Muscle of leg (tissue), 11 donors: Measurements from ENCODE around the gene CDA. TPM values are rescaled to one million over a fixed set of nuclear protein-coding genes. Genes with fewer than 3 reads are reported as not detected.
"Not testable (repeated sequence)": the region's sequence is repeated elsewhere in the genome, so short reads cannot be mapped to it uniquely, and the experiment has no call there.

Experiments used
- DNase-seq: peaks from one replicate; pipeline ENCODE4 v3.0.0; 2013
- H3K27ac ChIP-seq: one replicate; pipeline ENCODE4 v1.5.1; 2013; ENCODE audit warnings: mild to moderate bottlenecking, low read length, control low read depth
- H3K27me3 ChIP-seq: one replicate; pipeline ENCODE4 v1.6.1; 2013; ENCODE audit warnings: low read length; ENCODE audit not compliant: control insufficient read depth, insufficient read depth
- H3K36me3 ChIP-seq: one replicate; pipeline ENCODE4 v1.6.1; 2013; ENCODE audit warnings: low read length; ENCODE audit not compliant: control insufficient read depth, insufficient read depth
- H3K4me1 ChIP-seq: one replicate; pipeline ENCODE4 v1.6.1; 2013; ENCODE audit warnings: low read length; ENCODE audit not compliant: control insufficient read depth, insufficient read depth
- H3K4me3 ChIP-seq: one replicate; pipeline ENCODE4 v1.5.1; 2013; ENCODE audit warnings: low read length, control low read depth
- H3K9me3 ChIP-seq: replicated peaks from 2 replicates; pipeline ENCODE4 v1.6.1; 2013; ENCODE audit warnings: low read depth, low read length; ENCODE audit not compliant: control insufficient read depth
- WGBS: methylation state at CpG from one replicate; pipeline ENCODE4 v1.1.5; 2013; ENCODE audit warnings: missing lambda C conversion rate; ENCODE audit not compliant: insufficient coverage; 5-methylcytosine and 5-hydroxymethylcytosine counted together
- polyA plus RNA-seq, 8 donors: library from polyadenylated mRNA; unstranded; fragments of 120-200 nt; gene quantifications; one replicate each; pipeline versions ENCODE4 v1.2.1 to v1.2.3, GENCODE V29; 2013; ENCODE audit warnings: inconsistent platforms in 1 of 8, low replicate concordance in 1 of 8; ENCODE audit not compliant: insufficient read length in 8 of 8, insufficient read depth in 1 of 8
- total RNA-seq: library from RNA; stranded (reverse); fragments of 120-200 nt; gene quantifications from one replicate; pipeline ENCODE4 v1.2.4, GENCODE V29; 2013

CDA gene
- total and polyA plus RNA-seq, 9 donors, result 0.13 to 1.3 (median 0.49) TPM

DNA sequence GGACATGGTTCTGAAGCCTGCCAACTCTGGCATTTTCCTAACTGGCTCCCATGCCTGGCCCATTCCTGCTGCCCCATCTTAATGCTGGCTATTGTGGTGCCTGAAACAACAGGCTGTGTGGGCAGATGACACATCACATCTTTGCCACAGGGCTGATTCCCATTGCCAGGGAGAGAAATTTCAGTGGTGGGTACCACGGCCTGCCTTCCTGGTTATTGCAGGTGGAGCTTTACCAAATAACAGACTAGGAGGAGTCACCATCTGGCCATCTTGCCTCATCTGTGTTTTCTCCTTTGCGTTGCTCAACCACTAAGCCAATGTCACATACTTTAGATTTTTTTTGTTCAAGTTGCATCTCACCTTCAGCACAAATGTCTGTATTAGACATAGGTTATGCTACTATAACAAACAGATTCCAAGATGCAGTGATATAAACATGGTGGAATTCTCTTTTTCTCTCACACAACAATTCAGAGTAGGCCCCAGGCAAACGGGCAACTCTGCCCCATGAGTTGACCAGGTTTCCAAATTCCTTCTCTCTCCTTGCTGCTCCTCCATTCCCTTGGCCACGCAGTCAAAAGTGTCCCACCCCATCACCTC, 14.1 kb downstream of the CDA start:
- Histone ChIP-seq H3K27me3 (peaks cover 2% of the 10 kb centered on the region), H3K9me3 (no peaks in the 10 kb centered on the region), H3K4me3 (no peak overlapping the region), H3K4me1 (no peaks in the 10 kb centered on the region), H3K36me3 (no peaks in the 10 kb centered on the region), H3K27ac (no peak overlapping the region)
- no peak for DNase-seq
- no CpG with 5 or more reads among the region's 4 CpGs for WGBS

DNA sequence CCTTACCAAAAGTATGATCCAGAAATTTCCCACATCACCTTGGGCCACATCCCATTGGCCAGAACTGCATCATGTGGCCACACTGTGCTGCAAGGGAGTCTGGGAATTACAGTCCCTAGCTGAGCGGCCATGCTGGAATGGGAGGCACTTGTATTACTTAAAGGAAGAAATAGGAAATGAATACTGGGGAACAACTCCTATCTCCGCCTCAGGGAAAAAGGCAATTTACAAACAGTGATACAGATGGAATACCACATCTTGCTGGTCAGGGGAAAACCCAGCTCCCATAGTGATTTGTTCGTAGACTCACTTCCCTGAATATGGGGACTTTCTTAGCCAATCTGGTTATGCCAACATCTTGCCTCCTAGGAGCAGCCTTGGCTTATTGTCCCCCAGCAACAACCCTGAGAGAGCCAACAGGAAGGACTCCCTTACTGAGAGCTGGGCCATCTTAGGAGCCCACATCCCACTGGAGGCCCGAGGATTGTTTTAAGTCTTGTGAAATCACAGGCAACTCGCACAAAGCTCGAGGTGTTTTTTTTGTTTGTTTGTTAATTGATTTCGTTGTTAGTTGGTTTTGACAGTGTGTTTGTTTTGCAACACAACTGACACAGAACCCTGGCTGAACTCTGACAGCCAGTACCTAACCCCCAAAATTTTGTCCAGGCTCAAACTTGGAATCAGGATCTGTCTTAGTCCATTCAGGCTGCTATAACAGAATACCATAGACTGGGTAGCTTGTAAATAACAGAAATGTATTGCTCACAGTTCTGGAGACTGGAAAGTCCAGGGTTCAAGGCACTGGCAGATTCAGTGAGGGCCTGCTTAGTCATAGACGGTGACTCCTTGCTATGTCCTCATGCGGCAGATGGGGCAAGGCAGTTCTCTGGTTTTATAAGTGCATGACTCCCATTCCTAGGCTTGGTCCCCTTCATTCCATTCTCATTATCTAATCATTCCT, 14.9 kb downstream of the CDA start:
- 97% methylated on average over 5 of the region's 9 CpGs for WGBS
- H3K4me3 ChIP-seq, result no peak overlapping the region
- DNase-seq, result no peak
- H3K4me1 ChIP-seq, result no peaks in the 10 kb centered on the region
- no peak overlapping the region for H3K27ac ChIP-seq
- peaks cover 2% of the 10 kb centered on the region for H3K27me3 ChIP-seq
- H3K36me3 ChIP-seq, result no peaks in the 10 kb centered on the region
- no peaks in the 10 kb centered on the region for H3K9me3 ChIP-seq

GRCh38 chr1:20604678-20605077, 15.8 kb downstream of the CDA start:
- Histone ChIP-seq H3K4me3 (no peak overlapping the region), H3K27ac (no peak overlapping the region)
- DNase-seq, result no peak

GRCh38 chr1:20606801-20607570, 18.1 kb downstream of the CDA start:
- H3K27me3 ChIP-seq, H3K27ac ChIP-seq, H3K4me1 ChIP-seq, H3K9me3 ChIP-seq, DNase-seq, H3K4me3 ChIP-seq, H3K36me3 ChIP-seq: not testable (repeated sequence)
- WGBS, result 0% methylated on average over 1 of the region's 7 CpGs

More at GRCh38 chr1:20604678-20605077, 15.8 kb downstream of the CDA start:
- WGBS, result 86% methylated on average over 6 of the region's 7 CpGs
- Histone ChIP-seq H3K4me1 (peaks cover 4% of the 10 kb centered on the region), H3K27me3 (peaks cover 2% of the 10 kb centered on the region), H3K36me3 (no peaks in the 10 kb centered on the region), H3K9me3 (no peaks in the 10 kb centered on the region)

DNA sequence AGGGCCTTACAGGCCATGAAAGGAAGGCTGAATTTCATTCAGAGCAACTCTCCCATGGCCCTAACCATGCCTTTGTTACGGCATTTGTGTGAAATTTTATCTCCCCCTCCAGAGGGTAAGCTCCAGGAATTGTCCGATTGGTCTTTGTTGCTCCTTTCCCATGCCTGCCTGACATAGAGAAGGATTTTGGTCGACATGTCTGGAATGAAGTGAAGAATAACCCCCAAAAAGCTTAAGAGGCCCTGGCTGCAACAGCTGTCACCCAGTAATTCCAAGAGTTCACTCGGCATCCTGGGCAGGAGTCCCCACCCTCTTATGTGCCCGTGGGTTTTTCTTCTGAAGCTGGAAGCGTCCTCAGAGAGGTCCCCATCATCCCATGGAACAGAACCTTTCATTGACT, 20.6 kb downstream of the CDA start:
- Histone ChIP-seq H3K36me3 (no peaks in the 10 kb centered on the region), H3K9me3 (no peaks in the 10 kb centered on the region), H3K4me1 (peaks cover 9% of the 10 kb centered on the region), H3K4me3 (no peak overlapping the region), H3K27me3 (no peaks in the 10 kb centered on the region), H3K27ac (no peak overlapping the region)
- DNase-seq, result no peak
- 43% methylated on average over 1 of the region's 6 CpGs for WGBS

GRCh38 chr1:20610970-20611369, 22.1 kb downstream of the CDA start:
- H3K4me1 ChIP-seq, result peaks cover 9% of the 10 kb centered on the region
- H3K27me3 ChIP-seq, result no peaks in the 10 kb centered on the region
- no CpG with 5 or more reads among the region's 2 CpGs for WGBS
- no peaks in the 10 kb centered on the region for H3K36me3 ChIP-seq
- H3K27ac ChIP-seq, result no peak overlapping the region
- no peak overlapping the region for H3K4me3 ChIP-seq
- H3K9me3 ChIP-seq, result no peaks in the 10 kb centered on the region
- DNase-seq, result no peak

DNA sequence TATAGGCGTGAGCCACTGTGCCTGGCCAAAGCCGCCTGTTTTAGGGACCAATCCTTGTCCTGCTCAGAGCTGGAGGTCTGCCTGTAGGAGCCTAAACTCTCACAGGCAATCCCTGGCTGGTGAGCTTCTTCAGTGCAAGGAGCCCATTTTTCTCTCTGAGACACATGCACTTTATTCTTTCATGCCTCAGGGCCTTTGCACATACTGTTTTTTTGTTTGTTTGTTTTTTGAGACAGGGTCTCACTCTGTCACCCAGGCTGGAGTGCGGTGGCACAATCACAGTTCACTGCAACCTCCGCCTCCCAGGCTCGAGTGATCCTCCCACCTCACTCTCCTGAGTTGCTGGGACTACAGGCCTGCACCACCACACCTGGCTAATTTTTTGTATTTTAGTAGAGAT, 22.8 kb downstream of the CDA start:
- WGBS, result 62% methylated on average over 2 of the region's 5 CpGs
- no peak overlapping the region for H3K27ac ChIP-seq

GRCh38 chr1:20612221-20612746, 23.4 kb downstream of the CDA start:
- H3K27ac ChIP-seq, result no peak overlapping the region
- H3K4me3 ChIP-seq, result no peak overlapping the region
- 74% methylated on average over 5 of the region's 11 CpGs for WGBS
- H3K27me3 ChIP-seq, result no peaks in the 10 kb centered on the region
- H3K36me3 ChIP-seq, result no peaks in the 10 kb centered on the region
- H3K9me3 ChIP-seq, result no peaks in the 10 kb centered on the region
- DNase-seq, result no peak
- peaks cover 14% of the 10 kb centered on the region for H3K4me1 ChIP-seq

More for the DNA sequence above, 22.8 kb downstream of the CDA start:
- Histone ChIP-seq H3K9me3 (no peaks in the 10 kb centered on the region), H3K4me3 (no peak overlapping the region), H3K36me3 (no peaks in the 10 kb centered on the region), H3K27me3 (no peaks in the 10 kb centered on the region), H3K4me1 (peaks cover 14% of the 10 kb centered on the region)
- no peak for DNase-seq

DNA sequence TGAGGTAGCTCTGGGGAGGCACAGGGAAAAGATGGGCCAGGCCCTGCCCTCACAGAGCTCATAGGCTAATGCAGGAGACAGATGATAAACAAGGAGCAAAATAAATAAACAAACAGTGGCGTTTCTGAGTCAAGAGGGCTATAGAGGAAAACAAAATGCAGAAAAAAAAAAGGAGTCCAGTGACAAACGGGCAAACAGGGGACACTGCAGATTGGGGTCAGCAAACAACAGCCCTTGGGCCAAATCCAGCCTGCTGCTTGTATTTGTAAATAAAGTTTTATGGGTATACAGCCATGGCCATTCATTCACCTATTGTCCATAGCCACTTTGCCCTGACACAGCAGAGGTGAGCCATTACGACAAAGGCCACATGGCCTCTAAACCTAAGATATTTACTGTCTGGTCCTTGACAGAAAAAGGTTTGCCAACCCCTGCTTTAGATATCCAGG, 25.3 kb downstream of the CDA start:
- no peak for DNase-seq
- peaks cover 14% of the 10 kb centered on the region for H3K4me1 ChIP-seq
- H3K9me3 ChIP-seq, result no peaks in the 10 kb centered on the region
- no peaks in the 10 kb centered on the region for H3K36me3 ChIP-seq
- no peak overlapping the region for H3K27ac ChIP-seq
- H3K4me3 ChIP-seq, result no peak overlapping the region
- H3K27me3 ChIP-seq, result no peaks in the 10 kb centered on the region
- WGBS, result 60% methylated on average over 1 of the region's 3 CpGs
